Measurements from ENCODE around the gene LCE7A.

LCE7A gene

GRCh38 chr1:152880907-152881306 is 21.1 kb downstream of the LCE7A start:
- DNase-seq = peak; percentile 10

- no peak for DNase-seq
Measured at GRCh38 chr1:152884085-152884484, 24.3 kb downstream of the LCE7A start.

- no peak for DNase-seq
Measured at GRCh38 chr1:152884506-152884905, 24.7 kb downstream of the LCE7A start.

- no peak for DNase-seq
Measured at GRCh38 chr1:152884966-152885624, 25.3 kb downstream of the LCE7A start.

- DNase-seq = no peak
Measured at GRCh38 chr1:152886085-152886484, 26.3 kb downstream of the LCE7A start.

- no peak for DNase-seq
Measured at GRCh38 chr1:152886758-152887409, 27.1 kb downstream of the LCE7A start.

- DNase-seq = no peak
Measured at GRCh38 chr1:152888126-152888525, 28.3 kb downstream of the LCE7A start.

GRCh38 chr1:152899027-152899426 is 39.2 kb downstream of the LCE7A start:
- DNase-seq = no peak

- no peak for DNase-seq
Measured at GRCh38 chr1:152899883-152900282, 40.1 kb downstream of the LCE7A start.

GRCh38 chr1:152901631-152902030 is 41.8 kb downstream of the LCE7A start:
- DNase-seq = no peak

GRCh38 chr1:152902636-152903035 is 42.8 kb downstream of the LCE7A start:
- DNase-seq = no peak

GRCh38 chr1:152904688-152905440 is 45.1 kb downstream of the LCE7A start:
- DNase-seq = no peak

- no peak for DNase-seq
Measured at GRCh38 chr1:152906023-152906565, 46.3 kb downstream of the LCE7A start.

- DNase-seq = peak; percentile 22
Measured at GRCh38 chr1:152907686-152908601, 48.1 kb downstream of the LCE7A start, which contains the start of gene IVL. TSS of gene IVL (plus strand) at chr1:152908546. CDS start at chr1:152909798, 1,252 bp downstream.

GRCh38 chr1:152909206-152909605 is 49.4 kb downstream of the LCE7A start:
- no peak for DNase-seq

Data from activated CD4-positive, alpha-beta T cell treated with anti-CD3 and anti-CD28 coated beads, Interleukin-2, Interleukin-6, amounts not matched to agents 100 ng/mL and 50 ng/mL, durations not matched to agents 16 hours and 8 hours (primary cell).